IMR-90 (cell line): ENCODE data around the gene STOX1. TPM values are rescaled to one million over a fixed set of nuclear protein-coding genes. Genes with fewer than 3 reads are reported as not detected.
A peak's percentile ranks its signal among the peaks of the same experiment; 100 is the strongest.

ENCODE experiments used
- ATAC-seq: fragments of 200-7000 bp; cut with Tn5 transposase; 2 replicates; pipeline ENCODE4 v1.9.1; 2020; ENCODE audit warnings: low read depth, mild to moderate bottlenecking, moderate library complexity
- BruUV-seq: library from RNA; stranded (reverse); fragments of 400-500 nt; replicated peaks from 2 replicates; lab custom pipeline; 2021; lab: Mats Ljungman, UMichigan
- CTCF ChIA-PET: fragments of 300-600 bp; formaldehyde crosslinking; extraction: SDS; loops from one replicate; lab custom pipeline; 2021; ENCODE audit warnings: antibody characterized with exemption; lab: Yijun Ruan, JAX
- POLR2A ChIA-PET: fragments of 300-600 bp; sonication (Branson Sonifier 250); formaldehyde crosslinking; loops from one replicate; lab custom pipeline; 2022; ENCODE audit warnings: antibody characterized with exemption; ENCODE audit not compliant: unreplicated experiment; lab: Charles Lee
- DNase-seq: peaks from one replicate; pipeline ENCODE4 v3.0.0; 2013
- H2AFZ ChIP-seq: replicated peaks from 2 replicates; pipeline ENCODE3; 2013; ENCODE audit warnings: low read length, mild to moderate bottlenecking; ENCODE audit not compliant: poor library complexity
- H2AK5ac ChIP-seq: 2 replicates; pipeline ENCODE4 v1.6.1; 2013; ENCODE audit warnings: low read depth, low read length, inconsistent platforms
- H2AK9ac ChIP-seq: replicated peaks from 2 replicates; pipeline ENCODE3; 2013; ENCODE audit warnings: mild to moderate bottlenecking, low read depth, low read length, moderate library complexity; ENCODE audit not compliant: poor library complexity
- H2BK120ac ChIP-seq: 2 replicates; pipeline ENCODE4 v1.6.1; 2013; ENCODE audit warnings: low read depth, low read length, inconsistent platforms
- H2BK15ac ChIP-seq: 3 replicates; pipeline ENCODE4 v1.6.1; 2013; ENCODE audit warnings: low read depth, low read length, inconsistent platforms
- H2BK20ac ChIP-seq: 2 replicates; pipeline ENCODE4 v1.6.1; 2013; ENCODE audit warnings: low read depth, mild to moderate bottlenecking, inconsistent platforms, low read length, moderate library complexity
- H2BK5ac ChIP-seq: 2 replicates; pipeline ENCODE4 v1.6.1; 2013; ENCODE audit warnings: mild to moderate bottlenecking, low read depth, low read length, inconsistent platforms; ENCODE audit not compliant: poor library complexity, severe bottlenecking
- H3K14ac ChIP-seq: replicated peaks from 2 replicates; pipeline ENCODE4 v1.6.1; 2013; ENCODE audit warnings: low read depth, low read length, inconsistent platforms
- H3K18ac ChIP-seq: 2 replicates; pipeline ENCODE4 v1.6.1; 2013; ENCODE audit warnings: low read depth, low read length, control low read depth
- H3K23ac ChIP-seq: 2 replicates; pipeline ENCODE4 v1.6.1; 2013; ENCODE audit warnings: low read depth, low read length, inconsistent platforms
- H3K27ac ChIP-seq: 2 replicates; pipeline ENCODE4 v1.5.1; 2013; ENCODE audit warnings: mild to moderate bottlenecking, control low read depth, low read length; ENCODE audit not compliant: insufficient read depth
- H3K27me3 ChIP-seq: 2 replicates; pipeline ENCODE4 v1.6.1; 2013; ENCODE audit warnings: low read length; ENCODE audit not compliant: control insufficient read depth, insufficient read depth
- H3K36me3 ChIP-seq: 2 replicates; pipeline ENCODE4 v1.6.1; 2013; ENCODE audit warnings: low read length, mixed read lengths; ENCODE audit not compliant: control insufficient read depth, insufficient read depth
- H3K4ac ChIP-seq: 2 replicates; pipeline ENCODE4 v1.6.1; 2013; ENCODE audit warnings: low read depth, low read length, inconsistent platforms
- H3K4me1 ChIP-seq: 2 replicates; pipeline ENCODE4 v1.6.1; 2013; ENCODE audit warnings: low read length, mixed read lengths; ENCODE audit not compliant: control insufficient read depth, insufficient read depth
- H3K4me2 ChIP-seq: 2 replicates; pipeline ENCODE4 v1.6.1; 2013; ENCODE audit warnings: low read depth, mild to moderate bottlenecking, control low read depth, low read length, moderate library complexity
- H3K4me3 ChIP-seq: 2 replicates; pipeline ENCODE4 v1.5.1; 2013; ENCODE audit warnings: low read depth, mild to moderate bottlenecking, control low read depth, low read length, moderate library complexity; ENCODE audit not compliant: insufficient read depth
- H3K56ac ChIP-seq: 2 replicates; pipeline ENCODE4 v1.6.1; 2013; ENCODE audit warnings: low read length, inconsistent platforms; ENCODE audit not compliant: insufficient read depth; ENCODE audit errors: extremely low read depth
- H3K79me1 ChIP-seq, 2 experiments: 2 replicates each; pipeline ENCODE4 v1.6.1; 2013; ENCODE audit warnings: low read length in 2 of 2, inconsistent platforms in 1 of 2, low read depth in 1 of 2
- H3K9ac ChIP-seq: 2 replicates; pipeline ENCODE4 v1.6.1; 2013; ENCODE audit warnings: low read depth, low read length, control low read depth
- H3K9me1 ChIP-seq: 2 replicates; pipeline ENCODE4 v1.6.1; 2013; ENCODE audit warnings: low read length, inconsistent platforms; ENCODE audit not compliant: insufficient read depth
- H3K9me3 ChIP-seq: 2 replicates; pipeline ENCODE4 v1.6.1; 2013; ENCODE audit warnings: low read length; ENCODE audit not compliant: control insufficient read depth, insufficient read depth
- H4K20me1 ChIP-seq: 2 replicates; pipeline ENCODE4 v1.6.1; 2013; ENCODE audit warnings: low read length, inconsistent platforms; ENCODE audit not compliant: insufficient read depth
- H4K5ac ChIP-seq: 2 replicates; pipeline ENCODE4 v1.6.1; 2013; ENCODE audit warnings: mild to moderate bottlenecking, low read depth, low read length, control low read depth
- H4K8ac ChIP-seq, 2 experiments: 2 replicates each; pipeline ENCODE4 v1.6.1; 2013; ENCODE audit warnings: low read depth in 2 of 2, low read length in 2 of 2, control low read depth in 1 of 2, inconsistent platforms in 1 of 2
- H4K91ac ChIP-seq: 2 replicates; pipeline ENCODE4 v1.6.1; 2013; ENCODE audit warnings: low read depth, low read length, inconsistent platforms; ENCODE audit not compliant: insufficient read depth
- CEBPB ChIP-seq: IDR thresholded peaks from 2 replicates; pipeline ENCODE4 v1.6.1; 2012; ENCODE audit warnings: low read depth, low read length, improper control_type of control experiment
- CHD1 ChIP-seq: IDR thresholded peaks from 2 replicates; pipeline ENCODE4 v1.6.1; 2012; ENCODE audit warnings: low read depth, low read length, improper control_type of control experiment
- MAFK ChIP-seq: IDR thresholded peaks from 2 replicates; pipeline ENCODE4 v1.6.1; 2012; ENCODE audit warnings: low read depth, low read length, improper control_type of control experiment
- WGBS, 2 experiments: methylation state at CpG; one replicate each; pipeline versions ENCODE4 v1.1.5 to v1.1.7; 2013; ENCODE audit warnings: missing lambda C conversion rate in 2 of 2; ENCODE audit not compliant: insufficient read length in 1 of 2; ENCODE audit errors: extremely low coverage in 2 of 2; 5-methylcytosine and 5-hydroxymethylcytosine counted together
- dilution Hi-C: fragments of 300-500 bp; cut with HindIII; formaldehyde crosslinking; loops from one replicate; pipeline ENCODE4 v1.14.3; 2018; ENCODE audit warnings: low sequenced_read_pairs; ENCODE audit not compliant: unreplicated experiment
- in situ Hi-C: fragments of 300-500 bp; cut with MboI; formaldehyde crosslinking; loops from 3 replicates; pipeline ENCODE4 v1.14.3; 2019; ENCODE audit warnings: low sequenced_read_pairs, inconsistent platforms, mixed read lengths
- intact Hi-C: fragments of 100-400 bp; cut with micrococcal nuclease; formaldehyde crosslinking; loops from 2 replicates; pipeline ENCODE4 v1.10.0; 2022
- polyA plus RNA-seq, 3 experiments: library from polyadenylated mRNA; depleted of rRNA; stranded (reverse); fragments of >200 nt; gene quantifications; 2 replicates each; pipeline ENCODE4 v1.2.3, GENCODE V29; 2012; ENCODE audit warnings: low replicate concordance in 1 of 3
- total RNA-seq: library from RNA; depleted of rRNA; stranded (reverse); fragments of >200 nt; gene quantifications from 2 replicates; pipeline ENCODE4 v1.2.3, GENCODE V29; 2012

STOX1 gene
- total and polyA plus RNA-seq, 2 of the 4 experiments (the other 2 are of a cell fraction) = 0.03 to 0.18 TPM

DNA sequence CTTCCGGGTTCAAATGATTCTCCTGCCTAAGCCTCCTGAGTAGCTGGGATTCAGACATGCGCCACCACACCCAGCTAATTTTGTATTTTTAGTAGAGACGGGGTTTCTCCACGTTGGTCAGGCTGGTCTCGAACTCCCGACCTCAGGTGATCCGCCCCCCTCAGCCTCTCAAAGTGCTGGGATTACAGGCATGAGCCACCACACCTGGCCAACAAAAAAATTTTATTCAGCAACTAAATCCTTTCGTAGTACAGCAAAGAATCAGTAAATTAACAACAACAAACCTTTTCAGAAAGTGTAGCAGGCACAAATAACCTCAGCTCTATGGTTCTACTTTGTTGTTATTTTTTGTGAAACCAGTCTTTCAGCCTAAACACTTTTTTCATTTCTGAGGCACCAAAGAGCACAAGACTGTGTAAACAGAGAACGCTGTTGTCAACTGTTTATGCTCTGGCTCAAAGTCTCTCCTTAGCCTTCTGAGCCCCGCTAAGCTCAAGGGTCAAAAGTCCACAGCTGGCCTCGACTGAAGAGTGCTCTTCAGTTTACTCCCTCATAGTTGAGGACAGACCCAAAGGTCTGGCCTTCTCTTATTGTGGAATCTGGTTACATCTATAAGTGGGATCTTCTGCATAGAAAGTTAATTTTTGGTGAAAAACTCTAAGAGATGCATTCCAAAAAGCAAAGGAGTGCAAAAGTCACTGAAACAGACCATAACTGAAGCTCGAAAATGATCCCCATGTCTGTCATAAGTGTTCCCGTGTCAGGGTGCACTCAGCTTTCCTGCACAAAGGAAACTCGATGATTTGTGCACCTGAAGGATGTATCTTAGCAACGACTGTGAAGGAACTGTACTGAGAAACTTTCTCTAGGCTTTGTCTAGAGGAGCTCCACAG is 49.2 kb downstream of the STOX1 start:
- POLR2A ChIA-PET = no interaction called here

More for the DNA sequence above, 49.2 kb downstream of the STOX1 start:
- DNase-seq (peak; percentile 10), ATAC-seq (peak; percentile 79)
- intact Hi-C loops = loop anchor here (5.0 kb wide), 1 partner anchor 74 kb away; no protein-coding TSS in a partner anchor
- H4K8ac ChIP-seq = no peak overlapping the region
- H4K20me1 ChIP-seq = no peaks in the 10 kb centered on the region
- no peak overlapping the region for H2BK15ac ChIP-seq
- WGBS, 2 experiments = 19% methylated on average over 3 of the region's 15 CpGs; no CpG with 5 or more reads in 1 of the 2 experiments
- no peak overlapping the region for H3K4ac ChIP-seq
- no peak overlapping the region for H2BK120ac ChIP-seq
- H3K9me1 ChIP-seq = no peaks in the 10 kb centered on the region; the same call in 1 of the 2 replicates
- H3K18ac ChIP-seq = no peak overlapping the region
- H3K4me1 ChIP-seq = peaks cover 1% of the 10 kb centered on the region
- peaks cover 11% of the 10 kb centered on the region for H3K27me3 ChIP-seq
- no peak overlapping the region for H3K9ac ChIP-seq
- TF ChIP-seq CEBPB (no peak), MAFK (no peak), CHD1 (no peak)
- H3K56ac ChIP-seq = no peak overlapping the region
- H4K91ac ChIP-seq = no peak overlapping the region
- H2AFZ ChIP-seq = no peak overlapping the region
- H2AK9ac ChIP-seq = no peak overlapping the region
- no peaks in the 10 kb centered on the region for H3K79me1 ChIP-seq
- H3K4me3 ChIP-seq = no peak overlapping the region
- H3K4me2 ChIP-seq = no peak overlapping the region; the same call in 1 of the 2 replicates
- no peak overlapping the region for H2BK20ac ChIP-seq
- H3K9me3 ChIP-seq = no peaks in the 10 kb centered on the region
- dilution Hi-C loops = no loop called here
- H2BK5ac ChIP-seq = no peak overlapping the region
- CTCF ChIA-PET = interaction anchor here (0.6 to 1.0 kb wide), 3 partner anchors 21 to 375 kb away, joined by 3 to 6 read pairs (median 3); no protein-coding TSS in a partner anchor
- no peak overlapping the region for H4K5ac ChIP-seq
- H3K36me3 ChIP-seq = no peaks in the 10 kb centered on the region
- BruUV-seq = no TSS peak
- H3K27ac ChIP-seq = no peak overlapping the region
- in situ Hi-C loops = no loop called here
- H3K14ac ChIP-seq = no peak overlapping the region
- no peak overlapping the region for H2AK5ac ChIP-seq
- no peak overlapping the region for H3K23ac ChIP-seq
